WTC11 (cell line): ENCODE data around the gene DDOST. TPM values are rescaled to one million over a fixed set of nuclear protein-coding genes. Genes with fewer than 3 reads are reported as not detected.

Experiments used
- ELF4 ChIP-seq: sonication (generic); formaldehyde crosslinking; IDR thresholded peaks from 2 replicates; pipeline ENCODE4 v1.8.1; 2022; ENCODE audit warnings: low read depth, mild to moderate bottlenecking, moderate library complexity, missing genetic modification reagents
- ETV6 ChIP-seq: sonication (generic); formaldehyde crosslinking; IDR thresholded peaks from 2 replicates; pipeline ENCODE4 v1.8.1; 2022; ENCODE audit warnings: mild to moderate bottlenecking, missing genetic modification reagents
- HMGA2 ChIP-seq: fragments of 250-450 bp; sonication (Bioruptor Pico); IDR thresholded peaks from 2 replicates; pipeline ENCODE4 v1.4.0; 2021; ENCODE audit warnings: mild to moderate bottlenecking, moderate library complexity
- HMGXB4 ChIP-seq: sonication (generic); formaldehyde crosslinking; IDR thresholded peaks from 2 replicates; pipeline ENCODE4 v1.8.1; 2023; ENCODE audit warnings: mild to moderate bottlenecking, moderate library complexity, missing genetic modification reagents
- JUN ChIP-seq: sonication (generic); formaldehyde crosslinking; IDR thresholded peaks from 2 replicates; pipeline ENCODE4 v1.8.0; 2023; ENCODE audit warnings: mild to moderate bottlenecking, missing genetic modification reagents
- KAT7 ChIP-seq: sonication (generic); formaldehyde crosslinking; IDR thresholded peaks from 2 replicates; pipeline ENCODE4 v1.8.1; 2023; ENCODE audit warnings: missing genetic modification reagents, mild to moderate bottlenecking, borderline replicate concordance
- NFYB ChIP-seq: sonication (generic); formaldehyde crosslinking; conservative IDR thresholded peaks from 2 replicates; pipeline ENCODE4 v1.8.0; 2022; ENCODE audit warnings: low read depth, missing genetic modification reagents
- NR2C2 ChIP-seq: sonication (generic); formaldehyde crosslinking; IDR thresholded peaks from 2 replicates; pipeline ENCODE4 v1.8.0; 2022; ENCODE audit warnings: mild to moderate bottlenecking, missing genetic modification reagents
- SOX15 ChIP-seq: fragments of 250-450 bp; sonication (Bioruptor Pico); IDR thresholded peaks from 2 replicates; pipeline ENCODE4 v1.9.0; 2021; ENCODE audit warnings: mild to moderate bottlenecking
- ZBTB21 ChIP-seq: sonication (generic); formaldehyde crosslinking; IDR thresholded peaks from 2 replicates; pipeline ENCODE4 v1.8.1; 2023; ENCODE audit warnings: mild to moderate bottlenecking, missing genetic modification reagents, borderline replicate concordance
- ZBTB43 ChIP-seq: sonication (generic); formaldehyde crosslinking; IDR thresholded peaks from 2 replicates; pipeline ENCODE4 v1.8.1; 2023; ENCODE audit warnings: mild to moderate bottlenecking, missing genetic modification reagents
- ZNF232 ChIP-seq: sonication (generic); formaldehyde crosslinking; IDR thresholded peaks from 2 replicates; pipeline ENCODE4 v1.8.0; 2022; ENCODE audit warnings: mild to moderate bottlenecking, missing genetic modification reagents
- ZNF263 ChIP-seq: sonication (generic); formaldehyde crosslinking; IDR thresholded peaks from 2 replicates; pipeline ENCODE4 v1.8.1; 2022; ENCODE audit warnings: low read depth, mild to moderate bottlenecking, moderate library complexity, missing genetic modification reagents
- total RNA-seq: library from RNA; stranded (reverse); gene quantifications from 3 replicates; pipeline ENCODE4 v1.2.3, GENCODE V29; 2021
- TF ChIP-seq, protein P1 (sequence below): sonication (generic); formaldehyde crosslinking; conservative IDR thresholded peaks from 2 replicates; pipeline ENCODE4 v1.8.1; 2023; ENCODE audit warnings: mild to moderate bottlenecking, low read depth, missing genetic modification reagents, moderate library complexity
- TF ChIP-seq, protein P2 (sequence below): sonication (generic); formaldehyde crosslinking; IDR thresholded peaks from 2 replicates; pipeline ENCODE4 v1.8.1; 2023; ENCODE audit warnings: mild to moderate bottlenecking, missing genetic modification reagents, moderate library complexity
- TF ChIP-seq, protein P3 (sequence below): sonication (generic); formaldehyde crosslinking; IDR thresholded peaks from 2 replicates; pipeline ENCODE4 v1.8.0; 2022; ENCODE audit warnings: missing genetic modification reagents
- TF ChIP-seq, protein P4 (sequence below): sonication (generic); formaldehyde crosslinking; IDR thresholded peaks from 2 replicates; pipeline ENCODE4 v1.8.1; 2022; ENCODE audit warnings: missing genetic modification reagents, borderline replicate concordance
- TF ChIP-seq, protein P5 (sequence below): fragments of 250-450 bp; sonication (Bioruptor Pico); IDR thresholded peaks from 2 replicates; pipeline ENCODE4 v1.8.0; 2021; ENCODE audit warnings: mild to moderate bottlenecking
- TF ChIP-seq, protein P6 (sequence below): fragments of 250-450 bp; sonication (Bioruptor Pico); IDR thresholded peaks from 2 replicates; pipeline ENCODE4 v1.9.0; 2021; ENCODE audit warnings: mild to moderate bottlenecking, borderline replicate concordance

The DDOST gene
- total RNA-seq, 1 experiment from 2014 or later: 300 TPM

- TF ChIP-seq HMGXB4 (CRISPR knock-in tag): peak; percentile 73; the same call in 1 of the 2 replicates
- TF ChIP-seq, protein P1, sequence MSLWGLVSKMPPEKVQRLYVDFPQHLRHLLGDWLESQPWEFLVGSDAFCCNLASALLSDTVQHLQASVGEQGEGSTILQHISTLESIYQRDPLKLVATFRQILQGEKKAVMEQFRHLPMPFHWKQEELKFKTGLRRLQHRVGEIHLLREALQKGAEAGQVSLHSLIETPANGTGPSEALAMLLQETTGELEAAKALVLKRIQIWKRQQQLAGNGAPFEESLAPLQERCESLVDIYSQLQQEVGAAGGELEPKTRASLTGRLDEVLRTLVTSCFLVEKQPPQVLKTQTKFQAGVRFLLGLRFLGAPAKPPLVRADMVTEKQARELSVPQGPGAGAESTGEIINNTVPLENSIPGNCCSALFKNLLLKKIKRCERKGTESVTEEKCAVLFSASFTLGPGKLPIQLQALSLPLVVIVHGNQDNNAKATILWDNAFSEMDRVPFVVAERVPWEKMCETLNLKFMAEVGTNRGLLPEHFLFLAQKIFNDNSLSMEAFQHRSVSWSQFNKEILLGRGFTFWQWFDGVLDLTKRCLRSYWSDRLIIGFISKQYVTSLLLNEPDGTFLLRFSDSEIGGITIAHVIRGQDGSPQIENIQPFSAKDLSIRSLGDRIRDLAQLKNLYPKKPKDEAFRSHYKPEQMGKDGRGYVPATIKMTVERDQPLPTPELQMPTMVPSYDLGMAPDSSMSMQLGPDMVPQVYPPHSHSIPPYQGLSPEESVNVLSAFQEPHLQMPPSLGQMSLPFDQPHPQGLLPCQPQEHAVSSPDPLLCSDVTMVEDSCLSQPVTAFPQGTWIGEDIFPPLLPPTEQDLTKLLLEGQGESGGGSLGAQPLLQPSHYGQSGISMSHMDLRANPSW (CRISPR knock-in tag): no peak
- TF ChIP-seq, protein P2, sequence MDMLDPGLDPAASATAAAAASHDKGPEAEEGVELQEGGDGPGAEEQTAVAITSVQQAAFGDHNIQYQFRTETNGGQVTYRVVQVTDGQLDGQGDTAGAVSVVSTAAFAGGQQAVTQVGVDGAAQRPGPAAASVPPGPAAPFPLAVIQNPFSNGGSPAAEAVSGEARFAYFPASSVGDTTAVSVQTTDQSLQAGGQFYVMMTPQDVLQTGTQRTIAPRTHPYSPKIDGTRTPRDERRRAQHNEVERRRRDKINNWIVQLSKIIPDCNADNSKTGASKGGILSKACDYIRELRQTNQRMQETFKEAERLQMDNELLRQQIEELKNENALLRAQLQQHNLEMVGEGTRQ (CRISPR knock-in tag): peak; percentile 92
- no peak for TF ChIP-seq SOX15 (CRISPR knock-in tag)
- peak; percentile 64; the same call in 1 of the 2 replicates for TF ChIP-seq ETV6 (CRISPR knock-in tag)
- TF ChIP-seq ELF4 (CRISPR knock-in tag): no peak
- TF ChIP-seq JUN: no peak
- TF ChIP-seq, protein P3, sequence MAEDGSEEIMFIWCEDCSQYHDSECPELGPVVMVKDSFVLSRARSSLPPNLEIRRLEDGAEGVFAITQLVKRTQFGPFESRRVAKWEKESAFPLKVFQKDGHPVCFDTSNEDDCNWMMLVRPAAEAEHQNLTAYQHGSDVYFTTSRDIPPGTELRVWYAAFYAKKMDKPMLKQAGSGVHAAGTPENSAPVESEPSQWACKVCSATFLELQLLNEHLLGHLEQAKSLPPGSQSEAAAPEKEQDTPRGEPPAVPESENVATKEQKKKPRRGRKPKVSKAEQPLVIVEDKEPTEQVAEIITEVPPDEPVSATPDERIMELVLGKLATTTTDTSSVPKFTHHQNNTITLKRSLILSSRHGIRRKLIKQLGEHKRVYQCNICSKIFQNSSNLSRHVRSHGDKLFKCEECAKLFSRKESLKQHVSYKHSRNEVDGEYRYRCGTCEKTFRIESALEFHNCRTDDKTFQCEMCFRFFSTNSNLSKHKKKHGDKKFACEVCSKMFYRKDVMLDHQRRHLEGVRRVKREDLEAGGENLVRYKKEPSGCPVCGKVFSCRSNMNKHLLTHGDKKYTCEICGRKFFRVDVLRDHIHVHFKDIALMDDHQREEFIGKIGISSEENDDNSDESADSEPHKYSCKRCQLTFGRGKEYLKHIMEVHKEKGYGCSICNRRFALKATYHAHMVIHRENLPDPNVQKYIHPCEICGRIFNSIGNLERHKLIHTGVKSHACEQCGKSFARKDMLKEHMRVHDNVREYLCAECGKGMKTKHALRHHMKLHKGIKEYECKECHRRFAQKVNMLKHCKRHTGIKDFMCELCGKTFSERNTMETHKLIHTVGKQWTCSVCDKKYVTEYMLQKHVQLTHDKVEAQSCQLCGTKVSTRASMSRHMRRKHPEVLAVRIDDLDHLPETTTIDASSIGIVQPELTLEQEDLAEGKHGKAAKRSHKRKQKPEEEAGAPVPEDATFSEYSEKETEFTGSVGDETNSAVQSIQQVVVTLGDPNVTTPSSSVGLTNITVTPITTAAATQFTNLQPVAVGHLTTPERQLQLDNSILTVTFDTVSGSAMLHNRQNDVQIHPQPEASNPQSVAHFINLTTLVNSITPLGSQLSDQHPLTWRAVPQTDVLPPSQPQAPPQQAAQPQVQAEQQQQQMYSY (CRISPR knock-in tag): no peak
- no peak for TF ChIP-seq KAT7 (CRISPR knock-in tag)
- TF ChIP-seq ZNF232 (CRISPR knock-in tag): no peak
- TF ChIP-seq ZBTB43 (CRISPR knock-in tag): no peak
- no peak for TF ChIP-seq NFYB (CRISPR knock-in tag)
- no peak for TF ChIP-seq ZNF263
- TF ChIP-seq HMGA2 (CRISPR knock-in tag): no peak
- TF ChIP-seq, protein P4, sequence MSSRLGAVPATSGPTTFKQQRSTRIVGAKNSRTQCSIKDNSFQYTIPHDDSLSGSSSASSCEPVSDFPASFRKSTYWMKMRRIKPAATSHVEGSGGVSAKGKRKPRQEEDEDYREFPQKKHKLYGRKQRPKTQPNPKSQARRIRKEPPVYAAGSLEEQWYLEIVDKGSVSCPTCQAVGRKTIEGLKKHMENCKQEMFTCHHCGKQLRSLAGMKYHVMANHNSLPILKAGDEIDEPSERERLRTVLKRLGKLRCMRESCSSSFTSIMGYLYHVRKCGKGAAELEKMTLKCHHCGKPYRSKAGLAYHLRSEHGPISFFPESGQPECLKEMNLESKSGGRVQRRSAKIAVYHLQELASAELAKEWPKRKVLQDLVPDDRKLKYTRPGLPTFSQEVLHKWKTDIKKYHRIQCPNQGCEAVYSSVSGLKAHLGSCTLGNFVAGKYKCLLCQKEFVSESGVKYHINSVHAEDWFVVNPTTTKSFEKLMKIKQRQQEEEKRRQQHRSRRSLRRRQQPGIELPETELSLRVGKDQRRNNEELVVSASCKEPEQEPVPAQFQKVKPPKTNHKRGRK (CRISPR knock-in tag): no peak
- no peak for TF ChIP-seq ZBTB21 (CRISPR knock-in tag)
- TF ChIP-seq, protein P5, sequence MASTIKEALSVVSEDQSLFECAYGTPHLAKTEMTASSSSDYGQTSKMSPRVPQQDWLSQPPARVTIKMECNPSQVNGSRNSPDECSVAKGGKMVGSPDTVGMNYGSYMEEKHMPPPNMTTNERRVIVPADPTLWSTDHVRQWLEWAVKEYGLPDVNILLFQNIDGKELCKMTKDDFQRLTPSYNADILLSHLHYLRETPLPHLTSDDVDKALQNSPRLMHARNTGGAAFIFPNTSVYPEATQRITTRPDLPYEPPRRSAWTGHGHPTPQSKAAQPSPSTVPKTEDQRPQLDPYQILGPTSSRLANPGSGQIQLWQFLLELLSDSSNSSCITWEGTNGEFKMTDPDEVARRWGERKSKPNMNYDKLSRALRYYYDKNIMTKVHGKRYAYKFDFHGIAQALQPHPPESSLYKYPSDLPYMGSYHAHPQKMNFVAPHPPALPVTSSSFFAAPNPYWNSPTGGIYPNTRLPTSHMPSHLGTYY (CRISPR knock-in tag): no peak
- no peak for TF ChIP-seq NR2C2
- TF ChIP-seq, protein P6, sequence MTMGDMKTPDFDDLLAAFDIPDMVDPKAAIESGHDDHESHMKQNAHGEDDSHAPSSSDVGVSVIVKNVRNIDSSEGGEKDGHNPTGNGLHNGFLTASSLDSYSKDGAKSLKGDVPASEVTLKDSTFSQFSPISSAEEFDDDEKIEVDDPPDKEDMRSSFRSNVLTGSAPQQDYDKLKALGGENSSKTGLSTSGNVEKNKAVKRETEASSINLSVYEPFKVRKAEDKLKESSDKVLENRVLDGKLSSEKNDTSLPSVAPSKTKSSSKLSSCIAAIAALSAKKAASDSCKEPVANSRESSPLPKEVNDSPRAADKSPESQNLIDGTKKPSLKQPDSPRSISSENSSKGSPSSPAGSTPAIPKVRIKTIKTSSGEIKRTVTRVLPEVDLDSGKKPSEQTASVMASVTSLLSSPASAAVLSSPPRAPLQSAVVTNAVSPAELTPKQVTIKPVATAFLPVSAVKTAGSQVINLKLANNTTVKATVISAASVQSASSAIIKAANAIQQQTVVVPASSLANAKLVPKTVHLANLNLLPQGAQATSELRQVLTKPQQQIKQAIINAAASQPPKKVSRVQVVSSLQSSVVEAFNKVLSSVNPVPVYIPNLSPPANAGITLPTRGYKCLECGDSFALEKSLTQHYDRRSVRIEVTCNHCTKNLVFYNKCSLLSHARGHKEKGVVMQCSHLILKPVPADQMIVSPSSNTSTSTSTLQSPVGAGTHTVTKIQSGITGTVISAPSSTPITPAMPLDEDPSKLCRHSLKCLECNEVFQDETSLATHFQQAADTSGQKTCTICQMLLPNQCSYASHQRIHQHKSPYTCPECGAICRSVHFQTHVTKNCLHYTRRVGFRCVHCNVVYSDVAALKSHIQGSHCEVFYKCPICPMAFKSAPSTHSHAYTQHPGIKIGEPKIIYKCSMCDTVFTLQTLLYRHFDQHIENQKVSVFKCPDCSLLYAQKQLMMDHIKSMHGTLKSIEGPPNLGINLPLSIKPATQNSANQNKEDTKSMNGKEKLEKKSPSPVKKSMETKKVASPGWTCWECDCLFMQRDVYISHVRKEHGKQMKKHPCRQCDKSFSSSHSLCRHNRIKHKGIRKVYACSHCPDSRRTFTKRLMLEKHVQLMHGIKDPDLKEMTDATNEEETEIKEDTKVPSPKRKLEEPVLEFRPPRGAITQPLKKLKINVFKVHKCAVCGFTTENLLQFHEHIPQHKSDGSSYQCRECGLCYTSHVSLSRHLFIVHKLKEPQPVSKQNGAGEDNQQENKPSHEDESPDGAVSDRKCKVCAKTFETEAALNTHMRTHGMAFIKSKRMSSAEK (CRISPR knock-in tag): no peak
Measured at GRCh38 chr1:20696397-20697333, 35.5 kb upstream of the DDOST start (continued).
